OCI-LY3 (cell line): ENCODE results near the gene TMEM88.

Experiments
- H2AFZ ChIP-seq: fragments of 200-600, 300-600 bp; shearing (Covaris generic); 2 replicates; pipeline ENCODE4 v1.6.0; 2014; ENCODE audit warnings: antibody characterized with exemption, low read depth, low read length
- H3K27ac ChIP-seq: fragments of 200-600, 300-600 bp; sonication (generic); 2 replicates; pipeline ENCODE4 v1.5.1; 2014; ENCODE audit warnings: mild to moderate bottlenecking, low read length, moderate library complexity, mixed read lengths
- H3K27me3 ChIP-seq: fragments of 200-600, 300-600 bp; sonication (generic); 2 replicates; pipeline ENCODE4 v1.6.1; 2014; ENCODE audit warnings: low read depth, low read length, mixed read lengths
- H3K36me3 ChIP-seq: fragments of 200-600, 300-600 bp; sonication (generic); replicated peaks from 2 replicates; pipeline ENCODE3; 2014; ENCODE audit warnings: low read depth, low read length, mixed read lengths
- H3K4me1 ChIP-seq: fragments of 300-600, 200-600 bp; sonication (generic); 2 replicates; pipeline ENCODE4 v1.6.1; 2014; ENCODE audit warnings: low read length, mixed read lengths
- H3K4me2 ChIP-seq: fragments of 200-600, 300-600 bp; sonication (generic); 2 replicates; pipeline ENCODE4 v1.6.1; 2014; ENCODE audit warnings: low read length, mixed read lengths
- H3K4me3 ChIP-seq: fragments of 300-600, 200-600 bp; sonication (generic); 2 replicates; pipeline ENCODE4 v1.5.1; 2014; ENCODE audit warnings: antibody characterized with exemption, mild to moderate bottlenecking, low read length, moderate library complexity
- H3K79me2 ChIP-seq: fragments of 300-600, 200-600 bp; shearing (Covaris generic); 2 replicates; pipeline ENCODE4 v1.6.1; 2014; ENCODE audit warnings: mild to moderate bottlenecking, low read length, mixed read lengths
- H3K9ac ChIP-seq: fragments of 300-600, 200-600 bp; shearing (Covaris generic); 2 replicates; pipeline ENCODE4 v1.6.0; 2014; ENCODE audit warnings: mild to moderate bottlenecking, low read length, moderate library complexity
- H3K9me3 ChIP-seq: fragments of 200-600, 300-600 bp; shearing (Covaris generic); 2 replicates; pipeline ENCODE4 v1.6.1; 2014; ENCODE audit warnings: low read length, mixed read lengths; ENCODE audit not compliant: insufficient read depth
- H4K20me1 ChIP-seq: fragments of 200-600, 300-600 bp; sonication (generic); 2 replicates; pipeline ENCODE4 v1.6.1; 2016; ENCODE audit warnings: low read length, mixed read lengths; ENCODE audit not compliant: insufficient read depth
- EZH2phosphoT487 ChIP-seq: fragments of 200-600 bp; shearing (Covaris generic); IDR thresholded peaks from 2 replicates; pipeline ENCODE4 v1.6.1; 2018; ENCODE audit warnings: antibody characterized with exemption, mixed run types, low read depth
- TF ChIP-seq, protein P1 (sequence below): fragments of 200-600, 300-600 bp; sonication (generic); IDR thresholded peaks from 2 replicates; pipeline ENCODE4 v1.5.1; 2014; ENCODE audit warnings: antibody characterized with exemption, low read length, low read depth

TMEM88 gene

DNA sequence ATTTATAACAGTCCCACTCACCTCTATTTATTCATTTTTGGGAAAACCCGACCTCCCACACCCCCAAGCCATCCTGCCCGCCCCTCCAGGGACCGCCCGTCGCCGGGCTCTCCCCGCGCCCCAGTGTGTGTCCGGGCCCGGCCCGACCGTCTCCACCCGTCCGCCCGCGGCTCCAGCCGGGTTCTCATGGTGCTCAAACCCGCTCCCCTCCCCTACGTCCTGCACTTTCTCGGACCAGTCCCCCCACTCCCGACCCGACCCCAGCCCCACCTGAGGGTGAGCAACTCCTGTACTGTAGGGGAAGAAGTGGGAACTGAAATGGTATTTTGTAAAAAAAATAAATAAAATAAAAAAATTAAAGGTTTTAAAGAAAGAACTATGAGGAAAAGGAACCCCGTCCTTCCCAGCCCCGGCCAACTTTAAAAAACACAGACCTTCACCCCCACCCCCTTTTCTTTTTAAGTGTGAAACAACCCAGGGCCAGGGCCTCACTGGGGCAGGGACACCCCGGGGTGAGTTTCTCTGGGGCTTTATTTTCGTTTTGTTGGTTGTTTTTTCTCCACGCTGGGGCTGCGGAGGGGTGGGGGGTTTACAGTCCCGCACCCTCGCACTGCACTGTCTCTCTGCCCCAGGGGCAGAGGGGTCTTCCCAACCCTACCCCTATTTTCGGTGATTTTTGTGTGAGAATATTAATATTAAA lies 638 bp upstream of the TMEM88 start:
- Histone ChIP-seq H2AFZ (no peak overlapping the region), H3K27ac (no peak overlapping the region), H3K4me3 (no peak overlapping the region), H3K9me3 (no peaks in the 10 kb centered on the region), H3K27me3 (no peaks in the 10 kb centered on the region), H3K79me2 (peaks cover 20% of the 10 kb centered on the region), H3K4me2 (no peak overlapping the region), H3K36me3 (peaks cover 33% of the 10 kb centered on the region), H3K4me1 (peaks cover 38% of the 10 kb centered on the region), H4K20me1 (peaks cover 18% of the 10 kb centered on the region), H3K9ac (no peak overlapping the region)
- TF ChIP-seq EZH2phosphoT487: no peak
- TF ChIP-seq, protein P1, sequence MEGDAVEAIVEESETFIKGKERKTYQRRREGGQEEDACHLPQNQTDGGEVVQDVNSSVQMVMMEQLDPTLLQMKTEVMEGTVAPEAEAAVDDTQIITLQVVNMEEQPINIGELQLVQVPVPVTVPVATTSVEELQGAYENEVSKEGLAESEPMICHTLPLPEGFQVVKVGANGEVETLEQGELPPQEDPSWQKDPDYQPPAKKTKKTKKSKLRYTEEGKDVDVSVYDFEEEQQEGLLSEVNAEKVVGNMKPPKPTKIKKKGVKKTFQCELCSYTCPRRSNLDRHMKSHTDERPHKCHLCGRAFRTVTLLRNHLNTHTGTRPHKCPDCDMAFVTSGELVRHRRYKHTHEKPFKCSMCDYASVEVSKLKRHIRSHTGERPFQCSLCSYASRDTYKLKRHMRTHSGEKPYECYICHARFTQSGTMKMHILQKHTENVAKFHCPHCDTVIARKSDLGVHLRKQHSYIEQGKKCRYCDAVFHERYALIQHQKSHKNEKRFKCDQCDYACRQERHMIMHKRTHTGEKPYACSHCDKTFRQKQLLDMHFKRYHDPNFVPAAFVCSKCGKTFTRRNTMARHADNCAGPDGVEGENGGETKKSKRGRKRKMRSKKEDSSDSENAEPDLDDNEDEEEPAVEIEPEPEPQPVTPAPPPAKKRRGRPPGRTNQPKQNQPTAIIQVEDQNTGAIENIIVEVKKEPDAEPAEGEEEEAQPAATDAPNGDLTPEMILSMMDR: no peak

DNA sequence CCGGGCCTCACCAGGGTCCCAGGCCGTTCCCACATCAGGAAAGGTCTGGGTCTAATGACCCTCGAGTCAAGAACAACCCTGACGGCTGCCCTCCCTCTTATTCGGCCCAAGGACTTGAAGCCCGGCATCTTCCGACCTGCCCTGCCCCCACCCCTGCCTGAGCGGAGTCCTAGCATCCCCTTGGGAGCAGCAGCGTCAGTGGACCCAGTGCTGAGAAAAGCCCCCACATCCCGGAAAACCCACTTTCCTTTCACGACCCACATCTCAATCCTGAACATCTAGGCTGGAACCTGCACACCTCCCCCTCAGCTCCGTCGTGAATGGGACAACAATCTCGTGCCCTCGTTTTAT lies 769 bp downstream of the TMEM88 start:
- Histone ChIP-seq H3K9me3 (no peaks in the 10 kb centered on the region), H3K4me2 (peak overlapping the region; percentile 96), H3K9ac (no peak overlapping the region), H3K79me2 (peaks cover 20% of the 10 kb centered on the region), H3K36me3 (peaks cover 30% of the 10 kb centered on the region), H2AFZ (no peak overlapping the region), H3K4me1 (peaks cover 28% of the 10 kb centered on the region), H3K27me3 (no peaks in the 10 kb centered on the region), H3K27ac (no peak overlapping the region), H4K20me1 (peaks cover 14% of the 10 kb centered on the region; the same call in 1 of the 2 replicates), H3K4me3 (peak overlapping the region; percentile 90)
- no peak for TF ChIP-seq EZH2phosphoT487
- TF ChIP-seq, protein P1: no peak

DNA sequence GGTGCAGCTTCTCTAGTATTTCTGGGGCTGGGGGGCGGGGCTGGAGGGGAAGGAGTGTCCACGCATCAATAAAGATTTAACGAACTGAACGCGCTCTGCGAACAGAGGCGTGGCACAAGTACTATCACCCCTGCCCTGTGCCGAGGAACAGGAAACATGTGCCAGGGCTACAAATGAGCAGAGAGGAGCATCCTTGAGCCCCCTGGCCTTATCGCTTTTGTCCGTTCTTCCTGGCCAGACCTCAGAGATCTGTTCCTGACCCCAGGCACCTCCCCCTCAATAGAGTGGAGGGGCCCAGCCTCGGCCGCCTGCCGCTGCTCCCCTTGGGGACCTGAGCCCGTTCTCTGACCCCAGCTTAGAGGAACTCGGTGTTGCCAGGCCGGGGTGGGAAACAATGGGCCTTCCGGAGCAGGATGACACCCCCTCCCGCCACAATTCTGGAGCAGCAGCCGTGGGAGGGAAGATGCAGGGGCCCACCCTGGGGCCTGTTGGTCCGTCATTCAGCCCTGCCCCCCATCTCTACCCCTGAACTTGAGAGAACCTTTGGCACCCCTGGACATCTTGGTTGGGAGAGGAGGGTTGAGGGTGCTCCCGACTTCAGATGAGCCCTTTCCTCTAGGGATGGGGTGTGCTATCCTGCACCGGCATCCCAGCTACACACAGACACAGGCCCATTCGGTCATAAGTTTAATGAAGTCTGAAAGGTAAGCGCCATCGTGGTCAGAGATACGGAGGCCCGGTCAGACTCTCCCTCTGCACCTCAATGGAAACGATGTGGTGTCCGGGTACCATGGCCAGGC lies 1.3 kb downstream of the TMEM88 start:
- H2AFZ ChIP-seq: no peak overlapping the region
- peaks cover 20% of the 10 kb centered on the region for H3K79me2 ChIP-seq
- H3K4me2 ChIP-seq: peak overlapping the region; percentile 96
- peak overlapping the region; percentile 90 for H3K9ac ChIP-seq
- no peak for TF ChIP-seq EZH2phosphoT487
- TF ChIP-seq, protein P1: no peak
- no peaks in the 10 kb centered on the region for H3K9me3 ChIP-seq
- H3K27ac ChIP-seq: peak overlapping the region; percentile 92
- H3K4me1 ChIP-seq: peaks cover 23% of the 10 kb centered on the region
- H3K27me3 ChIP-seq: no peaks in the 10 kb centered on the region
- peaks cover 25% of the 10 kb centered on the region for H3K36me3 ChIP-seq
- H3K4me3 ChIP-seq: peak overlapping the region; percentile 90
- H4K20me1 ChIP-seq: peaks cover 9% of the 10 kb centered on the region; the same call in 1 of the 2 replicates
